CD14-positive monocyte (primary cell): ENCODE results near the gene BAG3. TPM values are rescaled to one million over a fixed set of nuclear protein-coding genes. Genes with fewer than 3 reads are reported as not detected.

Source experiments
- DNase-seq, 3 donors: peaks; one replicate each; pipeline ENCODE4 v3.0.0-alpha.2; 2011 to 2022
- H2AFZ ChIP-seq: 2 replicates; pipeline ENCODE4 v1.6.0; 2012; ENCODE audit warnings: mild to moderate bottlenecking, low read depth, low read length, inconsistent platforms; ENCODE audit not compliant: insufficient read depth, poor library complexity, severe bottlenecking
- H3K27ac ChIP-seq, 2 donors: 1 replicate in 1 of 2; 2 replicates in 1 of 2; pipeline ENCODE4 v1.5.1; 2012 to 2013; ENCODE audit warnings: low read length in 2 of 2, control low read depth in 1 of 2, inconsistent platforms in 1 of 2, low read depth in 1 of 2, mild to moderate bottlenecking in 1 of 2
- H3K27me3 ChIP-seq, 2 donors: one replicate each; pipeline versions ENCODE4 v1.6.0 to v1.6.1; 2011 to 2013; ENCODE audit warnings: low read length in 2 of 2; ENCODE audit not compliant: control insufficient read depth in 2 of 2, insufficient read depth in 2 of 2
- H3K36me3 ChIP-seq, 2 donors: replicated peaks in 1 of 2; 1 replicate in 1 of 2; 2 replicates in 1 of 2; pipeline versions ENCODE4 v1.5.1 to v1.6.1; 2012 to 2013; ENCODE audit warnings: low read length in 2 of 2, control low read depth in 1 of 2, inconsistent platforms in 1 of 2, mild to moderate bottlenecking in 1 of 2; ENCODE audit not compliant: insufficient read depth in 2 of 2, control insufficient read depth in 1 of 2
- H3K4me1 ChIP-seq, 2 donors: 1 replicate in 1 of 2; 2 replicates in 1 of 2; pipeline versions ENCODE4 v1.5.1 to v1.6.1; 2012 to 2013; ENCODE audit warnings: low read length in 2 of 2, control low read depth in 1 of 2, inconsistent platforms in 1 of 2, mild to moderate bottlenecking in 1 of 2, moderate library complexity in 1 of 2; ENCODE audit not compliant: insufficient read depth in 2 of 2, control insufficient read depth in 1 of 2
- H3K4me2 ChIP-seq: replicated peaks from 2 replicates; pipeline ENCODE3; 2012; ENCODE audit warnings: low read length, moderate library complexity, mild to moderate bottlenecking; ENCODE audit not compliant: poor library complexity, severe bottlenecking; ENCODE audit errors: extremely low read depth
- H3K4me3 ChIP-seq, 3 experiments: fragments of 200-600 bp in 1 of 3; sonication (generic) in 1 of 3; replicated peaks in 1 of 3; 1 replicate in 2 of 3; 2 replicates in 1 of 3; pipeline ENCODE4 v1.5.1; 2011 to 2013; ENCODE audit warnings: low read length in 3 of 3, mild to moderate bottlenecking in 3 of 3, control low read depth in 2 of 3, low read depth in 2 of 3, inconsistent platforms in 1 of 3, moderate library complexity in 1 of 3
- H3K79me2 ChIP-seq: 2 replicates; pipeline ENCODE4 v1.6.0; 2012; ENCODE audit warnings: mild to moderate bottlenecking, control low read depth, inconsistent platforms, low read length, moderate library complexity; ENCODE audit not compliant: insufficient read depth
- H3K9ac ChIP-seq: 2 replicates; pipeline ENCODE4 v1.6.0; 2017; ENCODE audit warnings: low read length, mild to moderate bottlenecking; ENCODE audit not compliant: insufficient read depth, poor library complexity, severe bottlenecking
- H3K9me3 ChIP-seq, 2 donors: replicated peaks in 1 of 2; 1 replicate in 1 of 2; 2 replicates in 1 of 2; pipeline versions ENCODE4 v1.5.1 to v1.6.1; 2012 to 2013; ENCODE audit warnings: low read length in 2 of 2, control low read depth in 1 of 2; ENCODE audit not compliant: control insufficient read depth in 1 of 2, insufficient read depth in 1 of 2
- H4K20me1 ChIP-seq: 2 replicates; pipeline ENCODE4 v1.6.0; 2012; ENCODE audit warnings: mild to moderate bottlenecking, low read length, control low read depth, moderate library complexity; ENCODE audit not compliant: insufficient read depth
- H3K27ac Mint-ChIP-seq, 7 donors: one replicate each; pipeline ENCODE4 v1.8.0; 2020; ENCODE audit warnings: mild to moderate bottlenecking in 7 of 7, mixed read lengths in 7 of 7, moderate library complexity in 6 of 7, inconsistent platforms in 2 of 7
- H3K27me3 Mint-ChIP-seq, 3 donors: one replicate each; pipeline ENCODE4 v1.8.0; 2021 to 2022; ENCODE audit warnings: low read depth in 3 of 3, mild to moderate bottlenecking in 3 of 3, mixed read lengths in 3 of 3, moderate library complexity in 3 of 3, inconsistent platforms in 1 of 3
- H3K36me3 Mint-ChIP-seq, 2 donors: one replicate each; pipeline ENCODE4 v1.8.0; 2020; ENCODE audit warnings: mixed read lengths in 2 of 2, inconsistent platforms in 1 of 2, mild to moderate bottlenecking in 1 of 2
- H3K4me1 Mint-ChIP-seq: one replicate; pipeline ENCODE4 v1.8.0; 2020; ENCODE audit warnings: mild to moderate bottlenecking, mixed read lengths
- H3K4me3 Mint-ChIP-seq, 2 donors: one replicate each; pipeline ENCODE4 v1.8.0; 2020; ENCODE audit warnings: mild to moderate bottlenecking in 2 of 2, mixed read lengths in 2 of 2, moderate library complexity in 1 of 2
- H3K9me3 Mint-ChIP-seq, 7 donors: one replicate each; pipeline ENCODE4 v1.8.0; 2020 to 2022; ENCODE audit warnings: mixed read lengths in 7 of 7, mild to moderate bottlenecking in 6 of 7, moderate library complexity in 6 of 7, inconsistent platforms in 2 of 7
- CTCF ChIP-seq: fragments of 200-600 bp; IDR thresholded peaks from one replicate; pipeline ENCODE4 v1.8.0; 2022; ENCODE audit warnings: antibody characterized with exemption, mild to moderate bottlenecking
- WGBS: methylation state at CpG from one replicate; pipeline ENCODE4 v1.1.5; 2013; ENCODE audit warnings: missing lambda C conversion rate; ENCODE audit not compliant: insufficient coverage; 5-methylcytosine and 5-hydroxymethylcytosine counted together
- intact Hi-C, 2 donors: fragments of 100-400 bp; cut with micrococcal nuclease; formaldehyde crosslinking; loops; one replicate each; pipeline versions ENCODE4 v1.15.0 to v1.15.1; 2023
- polyA plus RNA-seq, 3 donors: library from polyadenylated mRNA; depleted of rRNA in 1 of 3; unstranded in 2 of 3; stranded (reverse) in 1 of 3; fragments of 300-500 nt in 2 of 3; fragments of >200 nt in 1 of 3; fragmentation: Illumina TruSeq in 2 of 3; gene quantifications; 1 replicate in 2 of 3; 2 replicates in 1 of 3; pipeline ENCODE4 v1.2.3, GENCODE V29; 2012 to 2021

BAG3 gene
- polyA plus RNA-seq, 3 donors, result 1.0 to 10.2 (median 2.8) TPM

GRCh38 chr10:119655566-119656001 is 4.4 kb downstream of the BAG3 start:
- DNase-seq, result no peak
- H3K4me2 ChIP-seq, result no peak overlapping the region
- Mint-ChIP-seq H3K4me3 (no peak overlapping the region), H3K36me3 (peaks cover 18 to 22% of the 10 kb centered on the region in 2 donors), H3K27ac (peak overlapping the region in 1 of 7 donors; percentile 12), H3K9me3 (peaks cover 0 to 3% (median 0%) of the 10 kb centered on the region in 7 donors), H3K27me3 (peaks cover 22 to 30% (median 24%) of the 10 kb centered on the region in 3 donors), H3K4me1 (peaks cover 32% of the 10 kb centered on the region)
- no peaks in the 10 kb centered on the region for H3K36me3 ChIP-seq
- WGBS, result 45% methylated on average over 6 of the region's 11 CpGs
- peaks cover 3 to 13% of the 10 kb centered on the region in 2 donors for H3K27me3 ChIP-seq
- H4K20me1 ChIP-seq, result peaks cover 59% of the 10 kb centered on the region
- peaks cover 3% of the 10 kb centered on the region for H3K79me2 ChIP-seq
- H3K4me3 ChIP-seq, result no peak overlapping the region
- intact Hi-C loops, result no loop called here
- H3K27ac ChIP-seq, result no peak overlapping the region
- H3K4me1 ChIP-seq, result peaks cover 8 to 24% of the 10 kb centered on the region in 2 donors
- no peak overlapping the region for H2AFZ ChIP-seq
- no peaks in the 10 kb centered on the region for H3K9me3 ChIP-seq
- TF ChIP-seq CTCF, result no peak
- no peak overlapping the region for H3K9ac ChIP-seq

- Mint-ChIP-seq H3K4me3 (no peak overlapping the region), H3K27me3 (peaks cover 21 to 29% (median 22%) of the 10 kb centered on the region in 3 donors), H3K4me1 (peaks cover 29% of the 10 kb centered on the region), H3K27ac (no peak overlapping the region), H3K9me3 (no peaks in the 10 kb centered on the region), H3K36me3 (peaks cover 18 to 22% of the 10 kb centered on the region in 2 donors)
- no peak for DNase-seq
- Histone ChIP-seq H4K20me1 (peaks cover 59% of the 10 kb centered on the region), H2AFZ (no peak overlapping the region), H3K27ac (no peak overlapping the region), H3K27me3 (peaks cover 3 to 13% of the 10 kb centered on the region in 2 donors), H3K4me3 (no peak overlapping the region), H3K36me3 (no peaks in the 10 kb centered on the region), H3K9me3 (no peaks in the 10 kb centered on the region), H3K4me1 (peaks cover 6 to 17% of the 10 kb centered on the region in 2 donors), H3K79me2 (peaks cover 3% of the 10 kb centered on the region), H3K4me2 (no peak overlapping the region), H3K9ac (no peak overlapping the region)
- no peak for TF ChIP-seq CTCF
- intact Hi-C loops, result no loop called here
- WGBS, result 100% methylated on average over 2 of the region's 2 CpGs
Measured at GRCh38 chr10:119656760-119657159, 5.6 kb downstream of the BAG3 start.
